ENCODE data around the gene COL5A3.

The COL5A3 gene

DNA sequence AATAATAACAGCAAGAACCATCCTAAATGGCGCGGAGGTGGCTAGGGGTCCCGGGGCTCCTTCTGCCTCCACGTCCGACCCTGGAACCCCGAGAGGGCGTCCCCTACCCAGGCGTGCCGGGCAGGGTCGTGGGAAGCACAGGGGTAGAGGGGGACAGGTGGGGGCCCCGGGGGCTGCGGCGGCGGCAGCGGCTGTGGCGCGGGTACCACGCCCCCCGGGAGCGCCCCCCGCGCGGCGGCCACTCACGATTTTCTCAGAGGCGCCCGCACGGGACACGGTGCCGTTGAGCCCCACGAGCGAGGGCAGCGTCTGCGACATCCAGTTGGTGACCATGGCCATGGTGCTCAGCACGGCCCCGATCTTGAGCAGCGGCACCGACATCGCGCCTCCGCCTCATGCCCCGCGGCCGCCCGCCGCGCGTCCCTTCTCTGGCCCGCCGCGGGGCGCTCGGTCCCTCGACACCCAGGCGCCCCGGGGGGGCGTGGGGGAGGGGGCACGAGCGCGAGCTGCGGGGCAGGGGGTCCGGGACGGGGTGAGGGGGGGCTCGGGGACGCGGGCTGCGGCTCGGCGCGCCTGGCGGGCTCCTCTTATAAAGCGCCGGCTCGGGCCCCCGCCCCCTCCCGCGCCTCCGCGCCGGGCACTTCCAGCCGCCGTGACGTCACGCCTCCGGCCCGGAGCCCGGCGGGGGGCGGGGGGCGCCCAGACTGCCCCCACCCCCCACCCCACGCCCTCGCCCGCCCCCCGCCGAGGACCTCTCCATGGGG is 96.9 kb downstream of the COL5A3 start:
- TF ChIP-seq CTCF (IDR thresholded peaks at IDR 0.05; ENCODE audit: low read depth, low read length, missing control alignments) = no peak
- peak overlapping the region; percentile 9 for H3K4me3 ChIP-seq (ENCODE audit: low read depth, low read length)
- in situ Hi-C loops (cut with HindIII; ENCODE audit: low sequenced_read_pairs) = no loop called here
- no peak for DNase-seq (ENCODE audit: low read depth)

DNA sequence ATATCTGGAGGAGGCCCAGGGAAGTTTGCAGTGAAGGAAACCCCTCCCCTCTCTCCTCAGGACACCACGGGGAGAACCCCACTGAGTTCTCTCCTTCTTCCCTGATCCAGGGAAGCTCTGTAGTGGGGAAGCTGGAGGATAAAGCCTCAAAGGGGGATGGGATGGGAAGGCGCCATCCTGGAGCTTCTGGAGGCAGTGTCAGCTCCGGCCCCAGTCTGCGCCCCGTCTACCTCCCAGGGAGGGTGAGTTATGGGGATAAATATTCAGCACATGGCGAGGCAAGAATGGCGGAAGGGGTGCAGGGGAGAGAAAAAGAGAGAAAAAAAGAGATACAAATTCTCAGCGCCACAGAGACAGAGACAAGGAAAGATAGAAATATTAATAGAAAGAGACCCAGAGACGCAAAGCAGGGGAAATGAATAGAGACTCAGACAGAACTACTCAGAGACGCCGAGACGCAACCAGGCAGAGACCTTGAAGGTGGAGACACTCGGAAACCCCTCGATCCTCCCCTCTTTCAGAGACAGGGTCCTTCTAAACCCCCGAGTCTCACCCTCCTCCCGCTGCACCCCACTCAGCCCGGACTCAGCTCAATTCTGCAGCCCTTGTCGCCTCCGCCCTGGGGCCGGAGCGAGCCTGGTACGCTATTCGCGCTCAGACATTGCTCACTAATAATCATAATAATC is 97.6 kb downstream of the COL5A3 start:
- TF ChIP-seq CTCF (IDR thresholded peaks at IDR 0.05; ENCODE audit: low read depth, low read length, missing control alignments) = no peak
- H3K4me3 ChIP-seq (ENCODE audit: low read depth, low read length) = no peak overlapping the region
- DNase-seq (ENCODE audit: low read depth) = no peak
- in situ Hi-C loops (cut with HindIII; ENCODE audit: low sequenced_read_pairs) = no loop called here

GRCh38 chr19:9911524-9912185 is 98.6 kb downstream of the COL5A3 start:
- H3K4me3 ChIP-seq (ENCODE audit: low read depth, low read length) = no peak overlapping the region
- in situ Hi-C loops (cut with HindIII; ENCODE audit: low sequenced_read_pairs) = no loop called here
- no peak for DNase-seq (ENCODE audit: low read depth)

GRCh38 chr19:9910625-9911024 is 99.7 kb downstream of the COL5A3 start:
- H3K4me3 ChIP-seq (ENCODE audit: low read depth, low read length) = no peak overlapping the region
- no peak for DNase-seq (ENCODE audit: low read depth)
- TF ChIP-seq CTCF (IDR thresholded peaks at IDR 0.05; ENCODE audit: low read depth, low read length, missing control alignments) = no peak
- in situ Hi-C loops (cut with HindIII; ENCODE audit: low sequenced_read_pairs) = no loop called here

More at GRCh38 chr19:9911524-9912185, 98.6 kb downstream of the COL5A3 start:
- TF ChIP-seq CTCF (IDR thresholded peaks at IDR 0.05; ENCODE audit: low read depth, low read length, missing control alignments) = no peak

Data from astrocyte of the cerebellum (primary cell).